K562 (cell line): Measurements from ENCODE around the gene HSF2BP. TPM values are rescaled to one million over a fixed set of nuclear protein-coding genes. Genes with fewer than 3 reads are reported as not detected.

ENCODE experiments used
- CBX8 ChIP-seq: fragments of 200-600 bp; sonication (generic); IDR thresholded peaks from 2 replicates; pipeline ENCODE4 v1.6.1; 2012; ENCODE audit warnings: borderline replicate concordance, mixed run types, low read depth, mild to moderate bottlenecking, moderate library complexity, mixed read lengths, low read length, control low read depth, inconsistent platforms; ENCODE audit not compliant: poor library complexity, severe bottlenecking; ENCODE audit errors: extremely low read depth
- CEBPG ChIP-seq, 3 experiments: fragments of 200-800 bp in 1 of 3; sonication (Bioruptor generic) in 1 of 3; sonication (generic) in 1 of 3; formaldehyde crosslinking in 1 of 3; IDR thresholded peaks in 2 of 3; conservative IDR thresholded peaks in 1 of 3; 2 replicates each; pipeline versions ENCODE4 v1.6.1 to v1.8.0; 2016 to 2022; ENCODE audit warnings: missing compliant biosample characterization in 2 of 3, missing genetic modification characterization in 2 of 3, mild to moderate bottlenecking in 1 of 3, missing genetic modification reagents in 1 of 3
- CHD4 ChIP-seq: fragments of 200-600 bp; sonication (generic); IDR thresholded peaks from 3 replicates; pipeline ENCODE4 v1.6.1; 2012; ENCODE audit warnings: low read depth, mild to moderate bottlenecking, mixed read lengths, low read length, inconsistent platforms; ENCODE audit not compliant: insufficient read depth, insufficient replicate concordance, poor library complexity, severe bottlenecking
- CREB3 ChIP-seq: fragments of 450-650 bp; conservative IDR thresholded peaks from 2 replicates; pipeline ENCODE4 v1.6.1; 2016; ENCODE audit warnings: missing genetic modification characterization, low read depth, mild to moderate bottlenecking, missing compliant biosample characterization, moderate library complexity
- CTBP1 ChIP-seq: fragments of 450-650 bp; IDR thresholded peaks from 2 replicates; pipeline ENCODE4 v1.6.1; 2016; ENCODE audit warnings: borderline replicate concordance
- ELF1 ChIP-seq: fragments of 200-800 bp; sonication (Bioruptor generic); IDR thresholded peaks from 2 replicates; pipeline ENCODE4 v1.6.1; 2016; ENCODE audit warnings: missing genetic modification characterization, missing compliant biosample characterization
- MYC ChIP-seq, 2 experiments: fragments of 250-450 bp in 1 of 2; sonication (Bioruptor Pico) in 1 of 2; IDR thresholded peaks; 2 replicates each; pipeline versions ENCODE4 v1.5.1 to v1.6.1; 2012 to 2021; ENCODE audit warnings: low read depth in 2 of 2, borderline replicate concordance in 1 of 2, improper control_type of control experiment in 1 of 2, low read length in 1 of 2, mild to moderate bottlenecking in 1 of 2, moderate library complexity in 1 of 2
- NCOA6 ChIP-seq: fragments of 450-650 bp; IDR thresholded peaks from 2 replicates; pipeline ENCODE4 v1.6.1; 2017; ENCODE audit warnings: mild to moderate bottlenecking
- PML ChIP-seq: IDR thresholded peaks from 2 replicates; pipeline ENCODE4 v1.6.1; 2012; ENCODE audit warnings: low read length, inconsistent platforms
- STAT6 ChIP-seq: sonication (generic); formaldehyde crosslinking; IDR thresholded peaks from 2 replicates; pipeline ENCODE4 v1.8.1; 2023; ENCODE audit warnings: mild to moderate bottlenecking, missing genetic modification reagents
- TBP ChIP-seq: optimal IDR thresholded peaks from 2 replicates; pipeline ENCODE3; 2011; ENCODE audit warnings: low read depth, low read length, improper control_type of control experiment
- ZNF232 ChIP-seq: sonication (generic); formaldehyde crosslinking; IDR thresholded peaks from 2 replicates; pipeline ENCODE4 v1.8.0; 2022; ENCODE audit warnings: mild to moderate bottlenecking, missing genetic modification reagents
- ZNF766 ChIP-seq: fragments of 200-800 bp; sonication (Bioruptor generic); conservative IDR thresholded peaks from 2 replicates; pipeline ENCODE4 v1.6.1; 2016; ENCODE audit warnings: missing genetic modification characterization, missing compliant biosample characterization
- polyA plus RNA-seq, 8 experiments: library from polyadenylated mRNA; depleted of rRNA in 4 of 8; stranded (reverse) in 5 of 8; unstranded in 3 of 8; fragments of >200 nt; fragmentation: Nextera tagmentation in 2 of 8; fragmentation: Illumina TruSeq in 1 of 8; extraction: Ambion mirVana in 2 of 8; extraction: Trizol in 1 of 8; gene quantifications; 2 replicates each; pipeline versions ENCODE4 v1.2.1 to v1.2.3, GENCODE V29; 2011 to 2014; ENCODE audit warnings: inconsistent platforms in 1 of 8, missing spikeins in 1 of 8
- total RNA-seq, 7 experiments: library from RNA; depleted of rRNA in 6 of 7; stranded (reverse); fragments of >200 nt in 6 of 7; fragmentation: Illumina TruSeq in 2 of 7; extraction: Trizol in 2 of 7; gene quantifications; 2 replicates each; pipeline versions ENCODE4 v1.2.1 to v1.2.3, GENCODE V29; 2011 to 2021; ENCODE audit warnings: low replicate concordance in 1 of 7
- TF ChIP-seq, protein P1 (sequence below), 2 experiments: fragments of 450-650 bp in 1 of 2; sonication (generic) in 1 of 2; formaldehyde crosslinking; conservative IDR thresholded peaks; 2 replicates each; pipeline versions ENCODE4 v1.4.0 to v1.8.1; 2020 to 2022; ENCODE audit warnings: mild to moderate bottlenecking in 1 of 2, missing genetic modification reagents in 1 of 2
- TF ChIP-seq, protein P2 (sequence below): fragments of 250-450 bp; sonication (Bioruptor Pico); IDR thresholded peaks from 2 replicates; pipeline ENCODE4 v1.8.0; 2022; ENCODE audit warnings: inconsistent platforms
- TF ChIP-seq, protein P3 (sequence below): fragments of 450-650 bp; IDR thresholded peaks from 2 replicates; pipeline ENCODE4 v1.6.1; 2016; ENCODE audit warnings: antibody characterized with exemption

HSF2BP gene
- total and polyA plus RNA-seq, 9 of the 15 experiments (the other 6 are each of a cell fraction or from before 2014, with no cell fraction given) = 0.04 to 0.57 (median 0.20) TPM; not detected in 2

DNA sequence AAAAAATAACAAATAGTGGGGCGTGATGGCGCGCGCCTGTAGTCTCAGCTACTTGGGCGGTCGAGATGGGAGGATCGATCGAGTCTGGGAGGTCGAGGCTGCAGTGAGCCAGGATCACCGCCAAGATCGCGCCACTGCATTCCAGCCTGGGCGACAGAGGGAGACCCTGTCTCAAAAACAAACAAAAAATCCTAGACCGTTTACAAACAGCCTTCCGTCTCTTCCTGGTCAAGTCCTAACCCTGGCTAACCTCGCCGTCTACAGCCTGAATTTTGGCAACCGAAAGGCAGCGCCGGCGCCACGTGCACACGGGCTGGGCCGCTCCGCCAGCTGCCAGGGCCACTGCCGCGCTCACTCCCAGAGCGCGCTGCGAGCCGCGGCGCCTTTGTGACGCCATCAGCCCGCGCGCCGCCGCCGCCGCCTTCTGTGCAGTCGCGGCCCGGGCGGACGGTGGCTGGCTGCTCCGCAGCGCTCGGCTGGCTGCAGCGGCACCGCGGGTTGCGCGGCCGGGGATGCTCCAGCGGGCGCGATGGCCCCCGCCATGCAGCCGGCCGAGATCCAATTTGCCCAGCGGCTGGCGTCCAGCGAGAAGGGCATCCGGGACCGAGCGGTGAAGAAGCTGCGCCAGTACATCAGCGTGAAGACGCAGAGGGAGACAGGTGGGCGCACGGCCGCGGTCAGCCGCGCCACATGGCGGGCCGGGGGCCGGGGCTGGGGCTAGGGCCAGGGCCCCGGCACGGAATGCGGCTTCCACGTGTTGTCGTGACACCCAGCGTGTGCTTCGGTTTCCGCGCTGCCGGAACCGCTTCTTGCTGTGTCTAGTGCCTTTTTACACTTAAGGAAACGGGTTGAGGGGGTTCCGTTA lies at the start of gene HSF2BP, which contains the start of gene RRP1B (continued):
- TF ChIP-seq NCOA6 (no peak), CBX8 (no peak), CTBP1 (peak; percentile 97), STAT6 (CRISPR knock-in tag) (peak; percentile 86; the same call in 1 of the 2 replicates), ZNF766 (CRISPR knock-in tag) (no peak; the same call in 1 of the 2 replicates), MYC (IDR thresholded peaks at IDR 0.05; ENCODE audit: low read depth, low read length) (peak; percentile 99), MYC (CRISPR knock-in tag; IDR thresholded peaks at IDR 0.05; ENCODE audit: borderline replicate concordance, low read depth) (peak; percentile 92), CREB3 (tag) (peak; percentile 95), PML (peak; percentile 42; the same call in 1 of the 2 replicates), ELF1 (tag) (0 out of 2 replicates have a peak, but pooled peaks have one; percentile 59), TBP (peak; percentile 83), CHD4 (no peak), ZNF232 (CRISPR knock-in tag) (peak; percentile 93; the same call in 1 of the 2 replicates), CEBPG (CRISPR knock-in tag; IDR thresholded peaks at IDR 0.05) (peak; percentile 74; the same call in 1 of the 2 replicates), CEBPG (tag; conservative IDR thresholded peaks at IDR 0.05 in 1 of 2, IDR thresholded peaks at IDR 0.05 in 1 of 2) (no peak)
- TF ChIP-seq, protein P1, sequence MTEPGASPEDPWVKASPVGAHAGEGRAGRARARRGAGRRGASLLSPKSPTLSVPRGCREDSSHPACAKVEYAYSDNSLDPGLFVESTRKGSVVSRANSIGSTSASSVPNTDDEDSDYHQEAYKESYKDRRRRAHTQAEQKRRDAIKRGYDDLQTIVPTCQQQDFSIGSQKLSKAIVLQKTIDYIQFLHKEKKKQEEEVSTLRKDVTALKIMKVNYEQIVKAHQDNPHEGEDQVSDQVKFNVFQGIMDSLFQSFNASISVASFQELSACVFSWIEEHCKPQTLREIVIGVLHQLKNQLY (CRISPR knock-in tag; conservative IDR thresholded peaks at IDR 0.05) = peak in 1 of 2 experiments; percentile 96; a peak in 2 of 4 replicates
- TF ChIP-seq, protein P2, sequence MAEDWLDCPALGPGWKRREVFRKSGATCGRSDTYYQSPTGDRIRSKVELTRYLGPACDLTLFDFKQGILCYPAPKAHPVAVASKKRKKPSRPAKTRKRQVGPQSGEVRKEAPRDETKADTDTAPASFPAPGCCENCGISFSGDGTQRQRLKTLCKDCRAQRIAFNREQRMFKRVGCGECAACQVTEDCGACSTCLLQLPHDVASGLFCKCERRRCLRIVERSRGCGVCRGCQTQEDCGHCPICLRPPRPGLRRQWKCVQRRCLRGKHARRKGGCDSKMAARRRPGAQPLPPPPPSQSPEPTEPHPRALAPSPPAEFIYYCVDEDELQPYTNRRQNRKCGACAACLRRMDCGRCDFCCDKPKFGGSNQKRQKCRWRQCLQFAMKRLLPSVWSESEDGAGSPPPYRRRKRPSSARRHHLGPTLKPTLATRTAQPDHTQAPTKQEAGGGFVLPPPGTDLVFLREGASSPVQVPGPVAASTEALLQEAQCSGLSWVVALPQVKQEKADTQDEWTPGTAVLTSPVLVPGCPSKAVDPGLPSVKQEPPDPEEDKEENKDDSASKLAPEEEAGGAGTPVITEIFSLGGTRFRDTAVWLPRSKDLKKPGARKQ (CRISPR knock-in tag) = peak; percentile 96
- TF ChIP-seq, protein P3, sequence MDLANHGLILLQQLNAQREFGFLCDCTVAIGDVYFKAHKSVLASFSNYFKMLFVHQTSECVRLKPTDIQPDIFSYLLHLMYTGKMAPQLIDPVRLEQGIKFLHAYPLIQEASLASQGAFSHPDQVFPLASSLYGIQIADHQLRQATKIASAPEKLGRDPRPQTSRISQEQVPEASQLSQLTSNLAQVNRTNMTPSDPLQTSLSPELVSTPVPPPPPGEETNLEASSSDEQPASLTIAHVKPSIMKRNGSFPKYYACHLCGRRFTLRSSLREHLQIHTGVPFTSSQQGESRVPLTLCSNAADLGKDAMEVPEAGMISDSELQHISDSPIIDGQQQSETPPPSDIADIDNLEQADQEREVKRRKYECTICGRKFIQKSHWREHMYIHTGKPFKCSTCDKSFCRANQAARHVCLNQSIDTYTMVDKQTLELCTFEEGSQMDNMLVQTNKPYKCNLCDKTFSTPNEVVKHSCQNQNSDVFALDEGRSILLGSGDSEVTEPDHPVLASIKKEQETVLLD = peak; percentile 61; the same call in 1 of the 2 replicates
